K562 (cell line): Measurements from ENCODE around the gene ICA1L. TPM values are rescaled to one million over a fixed set of nuclear protein-coding genes. Genes with fewer than 3 reads are reported as not detected.

Source experiments
- ATAC-seq: fragments of 200-7000 bp; cut with Tn5 transposase; 3 replicates; pipeline ENCODE4 v1.9.1; 2020; ENCODE audit warnings: moderate library complexity
- BruUV-seq: library from RNA; stranded (reverse); fragments of 400-500 nt; replicated peaks from 2 replicates; lab custom pipeline; 2021; lab: Mats Ljungman, UMichigan
- CTCF ChIA-PET: fragments of 300-600 bp; formaldehyde crosslinking; extraction: SDS; loops from one replicate; lab custom pipeline; 2021; ENCODE audit warnings: low intra/inter-chr PET ratio; lab: Yijun Ruan, JAX
- POLR2A ChIA-PET: fragments of 300-600, 350-650 bp; sonication (Branson Sonifier 250); formaldehyde crosslinking; extraction: SDS; loops from one replicate; lab custom pipeline; 2021; ENCODE audit warnings: antibody characterized with exemption, inconsistent platforms; lab: Yijun Ruan, JAX
- DNase-seq, 4 experiments: peaks; one replicate each; pipeline versions ENCODE4 v3.0.0 to v3.0.0-alpha.2; 2011 to 2018; ENCODE audit warnings: low spot score in 3 of 4, mixed read lengths in 3 of 4; ENCODE audit errors: extremely low read depth in 1 of 4
- FAIRE-seq: peaks from 2 replicates; lab custom pipeline; 2011; peaks lifted over from hg19 to GRCh38; lab: Jason Lieb, UNC
- H2AFZ ChIP-seq: 2 replicates; pipeline ENCODE4 v1.6.0; 2011; ENCODE audit warnings: low read depth, low read length, control low read depth, inconsistent platforms
- H3K27ac ChIP-seq: fragments of 200-600 bp; 3 replicates; pipeline ENCODE4 v1.8.0; 2011; ENCODE audit warnings: low read depth, mild to moderate bottlenecking, control low read depth, inconsistent platforms, low read length, moderate library complexity, mixed read lengths; ENCODE audit errors: extremely low read depth
- H3K27me3 ChIP-seq, 2 experiments: fragments of 300-600 bp in 1 of 2; 2 replicates in 1 of 2; 3 replicates in 1 of 2; pipeline versions ENCODE4 v1.6.0 to v1.8.0; 2011; ENCODE audit warnings: inconsistent platforms in 2 of 2, low read length in 2 of 2, mild to moderate bottlenecking in 1 of 2, mixed read lengths in 1 of 2, moderate library complexity in 1 of 2; ENCODE audit not compliant: control insufficient read depth in 2 of 2, insufficient read depth in 2 of 2
- H3K36me3 ChIP-seq: fragments of 300-600 bp; 3 replicates; pipeline ENCODE4 v1.8.0; 2011; ENCODE audit warnings: mild to moderate bottlenecking, low read length, inconsistent platforms; ENCODE audit not compliant: control insufficient read depth, insufficient read depth
- H3K4me1 ChIP-seq, 2 experiments: fragments of 200-600 bp in 1 of 2; replicated peaks in 1 of 2; 2 replicates in 1 of 2; 3 replicates in 1 of 2; pipeline versions ENCODE4 v1.5.1 to v1.8.0; 2011; ENCODE audit warnings: inconsistent platforms in 2 of 2, low read length in 2 of 2, mild to moderate bottlenecking in 1 of 2, mixed read lengths in 1 of 2, moderate library complexity in 1 of 2; ENCODE audit not compliant: control insufficient read depth in 2 of 2, insufficient read depth in 2 of 2
- H3K4me2 ChIP-seq: 2 replicates; pipeline ENCODE4 v1.6.1; 2011; ENCODE audit warnings: low read length, control low read depth, inconsistent platforms, mixed read lengths; ENCODE audit not compliant: insufficient read depth
- H3K4me3 ChIP-seq: fragments of 200-600 bp; sonication (generic), shearing (Covaris generic); 2 replicates; pipeline ENCODE4 v1.5.1; 2016; ENCODE audit warnings: control low read depth, inconsistent platforms
- H3K79me2 ChIP-seq: fragments of 200-600 bp; 3 replicates; pipeline ENCODE4 v1.8.0; 2011; ENCODE audit warnings: low read length, inconsistent platforms; ENCODE audit not compliant: control insufficient read depth, insufficient read depth
- H3K9ac ChIP-seq, 2 experiments: 2 replicates each; pipeline versions ENCODE4 v1.6.0 to v1.6.1; 2011; ENCODE audit warnings: low read depth in 2 of 2, low read length in 2 of 2, control low read depth in 1 of 2, inconsistent platforms in 1 of 2, mild to moderate bottlenecking in 1 of 2, mixed read lengths in 1 of 2; ENCODE audit not compliant: insufficient read depth in 1 of 2
- H3K9me1 ChIP-seq: one replicate; pipeline ENCODE4 v1.6.0; 2011; ENCODE audit warnings: inconsistent platforms, mild to moderate bottlenecking, low read length, moderate library complexity; ENCODE audit not compliant: control insufficient read depth, insufficient read depth
- H3K9me3 ChIP-seq: replicated peaks from 2 replicates; pipeline ENCODE4 v1.5.1; 2011; ENCODE audit warnings: low read depth, low read length, inconsistent platforms; ENCODE audit not compliant: control insufficient read depth, insufficient read depth
- H4K20me1 ChIP-seq: replicated peaks from 2 replicates; pipeline ENCODE4 v1.6.1; 2011; ENCODE audit warnings: low read length, inconsistent platforms, mixed read lengths; ENCODE audit not compliant: control insufficient read depth, insufficient read depth
- BCOR ChIP-seq: fragments of 450-650 bp; IDR thresholded peaks from 2 replicates; pipeline ENCODE4 v1.6.1; 2016
- BRD9 ChIP-seq: fragments of 450-650 bp; IDR thresholded peaks from 2 replicates; pipeline ENCODE4 v1.6.1; 2018; ENCODE audit warnings: low read depth; ENCODE audit not compliant: partially characterized antibody
- BRF1 ChIP-seq: IDR thresholded peaks from 3 replicates; pipeline ENCODE4 v1.6.1; 2011; ENCODE audit warnings: borderline replicate concordance, mild to moderate bottlenecking; ENCODE audit not compliant: insufficient read length; ENCODE audit errors: extremely low read depth
- CBX2 ChIP-seq: fragments of 200-600 bp; sonication (generic); IDR thresholded peaks from one replicate; pipeline ENCODE4 v1.6.1; 2012; ENCODE audit warnings: mild to moderate bottlenecking, low read length, inconsistent platforms; ENCODE audit not compliant: insufficient read depth, poor library complexity, severe bottlenecking
- KDM1A ChIP-seq, 2 experiments: fragments of 450-650 bp; IDR thresholded peaks; 2 replicates each; pipeline ENCODE4 v1.6.1; 2016; ENCODE audit warnings: mild to moderate bottlenecking in 2 of 2
- LARP7 ChIP-seq: fragments of 450-650 bp; IDR thresholded peaks from 2 replicates; pipeline ENCODE4 v1.6.1; 2016
- MCM3 ChIP-seq: fragments of 450-650 bp; IDR thresholded peaks from 2 replicates; pipeline ENCODE4 v1.6.1; 2016
- MED1 ChIP-seq: sonication (generic); formaldehyde crosslinking; IDR thresholded peaks from 2 replicates; pipeline ENCODE4 v1.8.1; 2023; ENCODE audit warnings: missing genetic modification reagents, borderline replicate concordance
- NFIX ChIP-seq: fragments of 250-450 bp; sonication (Bioruptor Pico); IDR thresholded peaks from 2 replicates; pipeline ENCODE4 v1.4.0; 2020; ENCODE audit warnings: low read depth, mild to moderate bottlenecking, moderate library complexity
- NONO ChIP-seq, 2 experiments: fragments of 200-400 bp in 1 of 2; fragments of 450-650 bp in 1 of 2; formaldehyde crosslinking in 1 of 2; IDR thresholded peaks; 2 replicates each; pipeline ENCODE4 v1.6.1; 2017; ENCODE audit warnings: low read depth in 2 of 2, mild to moderate bottlenecking in 2 of 2, moderate library complexity in 2 of 2, low read length in 1 of 2
- SRF ChIP-seq, 2 experiments: fragments of 250-450, 450-650 bp in 1 of 2; sonication (Bioruptor Pico) in 1 of 2; sonication (generic) in 1 of 2; formaldehyde crosslinking; IDR thresholded peaks; 2 replicates each; pipeline versions ENCODE4 v1.5.0 to v1.5.1; 2020 to 2022; ENCODE audit warnings: mild to moderate bottlenecking in 1 of 2, missing genetic modification reagents in 1 of 2
- TEAD4 ChIP-seq, 2 experiments: sonication (generic) in 1 of 2; formaldehyde crosslinking in 1 of 2; IDR thresholded peaks; 2 replicates each; pipeline versions ENCODE4 v1.6.1 to v1.8.0; 2012 to 2022; ENCODE audit warnings: borderline replicate concordance in 1 of 2, inconsistent platforms in 1 of 2, low read length in 1 of 2, mild to moderate bottlenecking in 1 of 2, missing genetic modification reagents in 1 of 2
- ZNF197 ChIP-seq: fragments of 200-800 bp; sonication (Bioruptor generic); IDR thresholded peaks from 2 replicates; pipeline ENCODE4 v1.6.1; 2016; ENCODE audit warnings: low read depth, missing genetic modification characterization, missing compliant biosample characterization
- WGBS: fragments of 100-300 bp; shearing (Covaris generic); methylation state at CpG from one replicate; pipeline ENCODE4 v1.1.6; 2016; ENCODE audit warnings: low coverage, mixed read lengths; ENCODE audit not compliant: insufficient coverage; ENCODE audit errors: missing lambda C conversion rate; 5-methylcytosine and 5-hydroxymethylcytosine counted together
- in situ Hi-C: fragments of 300-500 bp; cut with MboI; formaldehyde crosslinking; loops from 4 replicates; pipeline ENCODE4 v1.15.0; 2018; ENCODE audit warnings: inconsistent platforms, mixed read lengths
- intact Hi-C: fragments of 100-400 bp; cut with micrococcal nuclease; formaldehyde crosslinking; loops from 2 replicates; pipeline ENCODE4 v1.14.2; 2022
- polyA plus RNA-seq, 8 experiments: library from polyadenylated mRNA; depleted of rRNA in 4 of 8; stranded (reverse) in 5 of 8; unstranded in 3 of 8; fragments of >200 nt; fragmentation: Nextera tagmentation in 2 of 8; fragmentation: Illumina TruSeq in 1 of 8; extraction: Ambion mirVana in 2 of 8; extraction: Trizol in 1 of 8; gene quantifications; 2 replicates each; pipeline versions ENCODE4 v1.2.1 to v1.2.3, GENCODE V29; 2011 to 2014; ENCODE audit warnings: inconsistent platforms in 1 of 8, missing spikeins in 1 of 8
- total RNA-seq, 7 experiments: library from RNA; depleted of rRNA in 6 of 7; stranded (reverse); fragments of >200 nt in 6 of 7; fragmentation: Illumina TruSeq in 2 of 7; extraction: Trizol in 2 of 7; gene quantifications; 2 replicates each; pipeline versions ENCODE4 v1.2.1 to v1.2.3, GENCODE V29; 2011 to 2021; ENCODE audit warnings: low replicate concordance in 1 of 7
- TF ChIP-seq, protein P1 (sequence below), 2 experiments: IDR thresholded peaks in 1 of 2; conservative IDR thresholded peaks in 1 of 2; 2 replicates each; pipeline ENCODE4 v1.6.1; 2016; ENCODE audit warnings: low read depth in 2 of 2, mild to moderate bottlenecking in 1 of 2, missing compliant biosample characterization in 1 of 2, missing genetic modification characterization in 1 of 2, moderate library complexity in 1 of 2

Gene ICA1L
- total and polyA plus RNA-seq, 9 of the 15 experiments (the other 6 are each of a cell fraction or from before 2014, with no cell fraction given): 0.57 to 1.7 (median 1.1) TPM

DNA sequence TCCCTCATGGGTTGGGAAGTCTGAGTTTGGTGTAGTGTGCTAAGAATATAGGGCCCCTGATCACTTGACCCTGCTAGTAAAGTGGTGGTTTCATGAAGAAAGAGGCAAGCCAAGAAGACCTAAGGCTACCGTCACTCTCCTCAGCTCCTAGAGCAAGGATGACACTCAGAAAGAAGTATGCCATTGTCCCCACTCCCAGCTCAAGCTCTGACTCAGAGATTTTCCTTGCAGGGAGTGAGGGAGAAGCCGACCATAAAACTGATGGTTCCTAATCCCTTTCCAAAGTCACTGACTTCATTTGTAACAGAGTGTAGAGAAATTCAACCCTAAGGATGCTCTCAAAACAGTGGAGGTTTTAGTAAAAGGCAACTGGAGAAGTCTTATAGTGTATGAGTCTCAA lies 80.9 kb downstream of the ICA1L start:
- ATAC-seq (no peak), FAIRE-seq (no peak), DNase-seq (no peak)
- no peak overlapping the region for H3K9ac ChIP-seq
- no peaks in the 10 kb centered on the region for H3K9me3 ChIP-seq
- BruUV-seq: no TSS peak
- no peak overlapping the region for H3K27ac ChIP-seq
- H2AFZ ChIP-seq: no peak overlapping the region
- in situ Hi-C loops (no loop called here), intact Hi-C loops (no loop called here)
- no peaks in the 10 kb centered on the region for H3K36me3 ChIP-seq
- no peaks in the 10 kb centered on the region for H3K4me1 ChIP-seq
- H4K20me1 ChIP-seq: no peaks in the 10 kb centered on the region
- no peak overlapping the region for H3K4me3 ChIP-seq
- H3K79me2 ChIP-seq: no peaks in the 10 kb centered on the region
- no peak for TF ChIP-seq SRF (CRISPR knock-in tag; IDR thresholded peaks at IDR 0.05)
- TF ChIP-seq TEAD4 (IDR thresholded peaks at IDR 0.05; ENCODE audit: low read length): no peak
- TF ChIP-seq TEAD4 (CRISPR knock-in tag; IDR thresholded peaks at IDR 0.05; ENCODE audit: borderline replicate concordance): no peak
- TF ChIP-seq, protein P1, sequence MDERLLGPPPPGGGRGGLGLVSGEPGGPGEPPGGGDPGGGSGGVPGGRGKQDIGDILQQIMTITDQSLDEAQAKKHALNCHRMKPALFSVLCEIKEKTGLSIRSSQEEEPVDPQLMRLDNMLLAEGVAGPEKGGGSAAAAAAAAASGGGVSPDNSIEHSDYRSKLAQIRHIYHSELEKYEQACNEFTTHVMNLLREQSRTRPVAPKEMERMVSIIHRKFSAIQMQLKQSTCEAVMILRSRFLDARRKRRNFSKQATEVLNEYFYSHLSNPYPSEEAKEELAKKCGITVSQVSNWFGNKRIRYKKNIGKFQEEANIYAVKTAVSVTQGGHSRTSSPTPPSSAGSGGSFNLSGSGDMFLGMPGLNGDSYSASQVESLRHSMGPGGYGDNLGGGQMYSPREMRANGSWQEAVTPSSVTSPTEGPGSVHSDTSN (CRISPR knock-in tag; IDR thresholded peaks at IDR 0.05; ENCODE audit: low read depth): no peak
- TF ChIP-seq, protein P1 (tag; conservative IDR thresholded peaks at IDR 0.05; ENCODE audit: low read depth): no peak
- no peak for TF ChIP-seq BRF1
- TF ChIP-seq KDM1A (IDR thresholded peaks at IDR 0.05): no peak
- TF ChIP-seq NONO (IDR thresholded peaks at IDR 0.05; ENCODE audit: low read depth in 2 of 2, low read length in 1 of 2): no peak
- no peak for TF ChIP-seq MCM3
- TF ChIP-seq ZNF197 (CRISPR knock-in tag): no peak
- TF ChIP-seq NFIX (CRISPR knock-in tag): no peak
- TF ChIP-seq BCOR: no peak
- TF ChIP-seq BRD9: no peak
- TF ChIP-seq LARP7: no peak
- no peak for TF ChIP-seq CBX2
- no peak for TF ChIP-seq MED1 (CRISPR knock-in tag)
- no peaks in the 10 kb centered on the region for H3K9me1 ChIP-seq
- ChIA-PET CTCF (no interaction called here), POLR2A (no interaction called here)
- no peaks in the 10 kb centered on the region for H3K27me3 ChIP-seq
- H3K4me2 ChIP-seq: no peak overlapping the region
- WGBS: 33% methylated on average over 2 of the region's 2 CpGs
